Endothelial cell of umbilical vein (primary cell): Measurements from ENCODE around the gene CHADL. TPM values are rescaled to one million over a fixed set of nuclear protein-coding genes. Genes with fewer than 3 reads are reported as not detected.

Experiments used
- BruUV-seq: library from RNA; stranded (reverse); fragments of 400-500 nt; replicated peaks from 2 replicates; lab custom pipeline; 2021; lab: Mats Ljungman, UMichigan
- CTCF ChIA-PET: fragments of 300-600, 350-600 bp; sonication (Branson Sonifier 250); formaldehyde crosslinking; loops from one replicate; lab custom pipeline; 2021; ENCODE audit warnings: antibody characterized with exemption, inconsistent platforms; lab: Charles Lee
- POLR2A ChIA-PET: fragments of 300-600, 350-600 bp; sonication (Branson Sonifier 250); formaldehyde crosslinking; loops from one replicate; lab custom pipeline; 2021; ENCODE audit warnings: antibody characterized with exemption, inconsistent platforms; lab: Charles Lee
- DNase-seq: peaks from one replicate; pipeline ENCODE4 v3.0.0-alpha.2; 2011; ENCODE audit warnings: low read depth, low spot score
- FAIRE-seq: peaks from 2 replicates; lab custom pipeline; 2011; peaks lifted over from hg19 to GRCh38; lab: Jason Lieb, UNC
- H2AFZ ChIP-seq: 2 replicates; pipeline ENCODE4 v1.6.0; 2012; ENCODE audit warnings: low read depth, low read length, control low read depth, inconsistent platforms
- H3K27ac ChIP-seq: 2 replicates; pipeline ENCODE4 v1.5.1; 2011; ENCODE audit warnings: low read depth, mild to moderate bottlenecking, control low read depth, low read length, moderate library complexity; ENCODE audit not compliant: insufficient read depth
- H3K27me3 ChIP-seq, 2 experiments: 2 replicates each; pipeline versions ENCODE4 v1.6.0 to v1.6.1; 2011; ENCODE audit warnings: low read length in 2 of 2, mixed read lengths in 1 of 2; ENCODE audit not compliant: control insufficient read depth in 2 of 2, insufficient read depth in 2 of 2
- H3K36me3 ChIP-seq, 2 experiments: 2 replicates in 1 of 2; 3 replicates in 1 of 2; pipeline ENCODE4 v1.5.1; 2011; ENCODE audit warnings: low read length in 2 of 2, mild to moderate bottlenecking in 1 of 2, moderate library complexity in 1 of 2; ENCODE audit not compliant: control insufficient read depth in 2 of 2, insufficient read depth in 2 of 2; ENCODE audit errors: extremely low read depth in 1 of 2
- H3K4me1 ChIP-seq: 3 replicates; pipeline ENCODE4 v1.5.1; 2011; ENCODE audit warnings: mild to moderate bottlenecking, low read length; ENCODE audit not compliant: control insufficient read depth, insufficient read depth; ENCODE audit errors: extremely low read depth
- H3K4me2 ChIP-seq: 2 replicates; pipeline ENCODE4 v1.6.1; 2011; ENCODE audit warnings: low read length, control low read depth, mixed read lengths; ENCODE audit not compliant: insufficient read depth
- H3K4me3 ChIP-seq, 3 experiments: fragments of 200-600 bp in 1 of 3; sonication (generic), shearing (Covaris generic) in 1 of 3; replicated peaks in 1 of 3; 2 replicates each; pipeline ENCODE4 v1.5.1; 2011 to 2016; ENCODE audit warnings: control low read depth in 3 of 3, low read length in 3 of 3, mild to moderate bottlenecking in 2 of 3, inconsistent platforms in 1 of 3, low read depth in 1 of 3, moderate library complexity in 1 of 3; ENCODE audit not compliant: insufficient read depth in 1 of 3
- H3K79me2 ChIP-seq: 2 replicates; pipeline ENCODE4 v1.6.0; 2012; ENCODE audit warnings: low read length, inconsistent platforms; ENCODE audit not compliant: control insufficient read depth, insufficient read depth
- H3K9ac ChIP-seq: replicated peaks from 2 replicates; pipeline ENCODE3; 2011; ENCODE audit warnings: low read length, control low read depth; ENCODE audit not compliant: insufficient read depth; ENCODE audit errors: extremely low read depth
- H3K9me1 ChIP-seq: replicated peaks from 3 replicates; pipeline ENCODE4 v1.6.0; 2011; ENCODE audit warnings: mild to moderate bottlenecking, low read length; ENCODE audit not compliant: control insufficient read depth, insufficient read depth; ENCODE audit errors: extremely low read depth
- H3K9me3 ChIP-seq: replicated peaks from 2 replicates; pipeline ENCODE4 v1.5.1; 2012; ENCODE audit warnings: low read length, inconsistent platforms; ENCODE audit not compliant: control insufficient read depth, insufficient read depth
- H4K20me1 ChIP-seq: replicated peaks from 2 replicates; pipeline ENCODE3; 2011; ENCODE audit warnings: mild to moderate bottlenecking, low read length; ENCODE audit not compliant: control insufficient read depth, insufficient read depth; ENCODE audit errors: extremely low read depth
- CTCF ChIP-seq, 2 donors: IDR thresholded peaks; 1 replicate in 1 of 2; 2 replicates in 1 of 2; pipeline ENCODE4 v1.5.1; 2011; ENCODE audit warnings: low read length in 2 of 2, mild to moderate bottlenecking in 2 of 2, moderate library complexity in 2 of 2, control low read depth in 1 of 2, inconsistent platforms in 1 of 2, low read depth in 1 of 2; ENCODE audit not compliant: insufficient read depth in 1 of 2; ENCODE audit errors: extremely low read depth in 1 of 2
- EZH2 ChIP-seq: IDR thresholded peaks from 2 replicates; pipeline ENCODE4 v1.6.1; 2012; ENCODE audit warnings: borderline replicate concordance, low read depth, mild to moderate bottlenecking, moderate library complexity, low read length, inconsistent platforms; ENCODE audit not compliant: severe bottlenecking
- FOS ChIP-seq: IDR thresholded peaks from 2 replicates; pipeline ENCODE4 v1.6.1; 2011; ENCODE audit warnings: mild to moderate bottlenecking, low read length, moderate library complexity, borderline replicate concordance; ENCODE audit not compliant: insufficient read depth
- GATA2 ChIP-seq: IDR thresholded peaks from 2 replicates; pipeline ENCODE4 v1.7.0; 2011; ENCODE audit warnings: low read depth, mild to moderate bottlenecking, moderate library complexity, mixed read lengths, low read length; ENCODE audit not compliant: insufficient read length, insufficient read depth
- JUN ChIP-seq: IDR thresholded peaks from 2 replicates; pipeline ENCODE4 v1.6.1; 2011; ENCODE audit warnings: borderline replicate concordance, low read depth; ENCODE audit not compliant: insufficient read length, insufficient read depth
- MAX ChIP-seq: IDR thresholded peaks from 2 replicates; pipeline ENCODE4 v1.6.1; 2011; ENCODE audit not compliant: insufficient read depth, insufficient read length
- MYC ChIP-seq: IDR thresholded peaks from one replicate; pipeline ENCODE4 v1.6.1; 2011; ENCODE audit warnings: mild to moderate bottlenecking, low read depth, low read length
- POLR2A ChIP-seq: IDR thresholded peaks from 2 replicates; pipeline ENCODE4 v1.6.1; 2012; ENCODE audit warnings: low read depth, mild to moderate bottlenecking, control low read depth, low read length
- POLR2AphosphoS5 ChIP-seq: IDR thresholded peaks from 2 replicates; pipeline ENCODE4 v1.6.1; 2012; ENCODE audit warnings: low read depth, mild to moderate bottlenecking, control low read depth, low read length, moderate library complexity; ENCODE audit not compliant: insufficient read depth
- dilution Hi-C: fragments of 300-500 bp; cut with MboI; formaldehyde crosslinking; loops from one replicate; pipeline ENCODE4 v1.15.0; 2019; ENCODE audit warnings: low sequenced_read_pairs; ENCODE audit not compliant: extremely low pct_ligation_motif_present
- intact Hi-C: fragments of 100-400 bp; cut with micrococcal nuclease; formaldehyde crosslinking; loops from one replicate; pipeline ENCODE4 v1.10.0; 2022
- polyA plus RNA-seq, 4 experiments: library from polyadenylated mRNA; depleted of rRNA in 3 of 4; stranded (reverse) in 3 of 4; unstranded in 1 of 4; fragments of >200 nt; gene quantifications; 2 replicates each; pipeline versions ENCODE4 v1.2.1 to v1.2.3, GENCODE V29; 2011 to 2012; ENCODE audit warnings: missing spikeins in 1 of 4
- total RNA-seq: library from RNA; stranded (reverse); gene quantifications from 2 replicates; pipeline ENCODE4 v1.2.3, GENCODE V29; 2021

Gene CHADL
- total and polyA plus RNA-seq, 2 donors (not counting 3 experiments of a cell fraction or from before 2014, with no cell fraction given) = 0.69 to 1.1 TPM

- no peak for TF ChIP-seq JUN
- TF ChIP-seq MAX = no peak
- no peak for TF ChIP-seq CTCF (IDR thresholded peaks at IDR 0.05; ENCODE audit: extremely low read depth in 1 of 2, insufficient read depth in 1 of 2, low read depth in 1 of 2, low read length in 2 of 2)
- TF ChIP-seq GATA2 = no peak
- TF ChIP-seq MYC = no peak
- TF ChIP-seq POLR2A = no peak
- TF ChIP-seq EZH2 = no peak
- TF ChIP-seq FOS = no peak
- no peak for TF ChIP-seq POLR2AphosphoS5
- Histone ChIP-seq H3K9ac (no peak overlapping the region), H3K27ac (no peak overlapping the region), H2AFZ (no peak overlapping the region), H4K20me1 (no peaks in the 10 kb centered on the region), H3K79me2 (no peaks in the 10 kb centered on the region), H3K9me3 (no peaks in the 10 kb centered on the region), H3K9me1 (no peaks in the 10 kb centered on the region), H3K4me2 (no peak overlapping the region), H3K4me3 (no peak overlapping the region), H3K4me1 (peaks cover 28% of the 10 kb centered on the region), H3K36me3 (no peaks in the 10 kb centered on the region), H3K27me3 (no peaks in the 10 kb centered on the region)
- BruUV-seq = no TSS peak
- intact Hi-C loops = loop anchor here (10.0 kb wide), 1 partner anchor 310 kb away; no protein-coding TSS in a partner anchor
- FAIRE-seq = no peak
- ChIA-PET CTCF (interaction anchor here (5.1 kb wide), 1 partner anchor 313 kb away, joined by 43 read pairs; no protein-coding TSS in a partner anchor), POLR2A (no interaction called here)
- dilution Hi-C loops = no loop called here
- no peak for DNase-seq
Measured at GRCh38 chr22:41234815-41235695, 5.7 kb downstream of the CHADL start.
